ENCODE measurements around the gene ATP2B2. TPM values are rescaled to one million over a fixed set of nuclear protein-coding genes. Genes with fewer than 3 reads are reported as not detected.

Gene ATP2B2
- total RNA-seq, 1 experiment from 2014 or later = 0.22 TPM

DNA sequence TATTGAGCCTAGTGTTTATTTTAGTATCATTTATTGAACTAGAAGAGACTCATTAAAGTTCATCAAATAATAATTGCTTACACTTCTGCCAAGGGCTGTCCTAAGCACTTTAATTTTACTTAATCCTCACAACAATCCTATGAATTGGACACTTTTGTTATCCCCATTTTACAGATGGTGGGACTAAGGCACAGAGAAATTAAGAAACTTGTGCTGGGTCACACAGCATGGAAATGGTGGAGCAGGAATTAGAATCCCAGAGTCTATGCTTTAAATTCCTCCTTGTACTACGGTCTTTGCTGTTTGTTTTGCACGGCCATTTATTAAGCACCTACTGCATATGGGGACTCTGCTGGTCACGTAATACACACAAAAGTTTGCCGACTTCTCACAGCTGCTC is 7.9 kb downstream of the ATP2B2 start:
- no peak overlapping the region for H3K4me3 ChIP-seq (ENCODE audit: low read length)
- H4K20me1 ChIP-seq (ENCODE audit: insufficient read depth, low read depth, low read length) = no peaks in the 10 kb centered on the region; the same call in 1 of the 2 replicates
- no peaks in the 10 kb centered on the region for H3K36me3 ChIP-seq (ENCODE audit: insufficient read depth, low read length)
- no peak overlapping the region for H3K9ac ChIP-seq (ENCODE audit: low read length)
- no peaks in the 10 kb centered on the region for H3K9me3 ChIP-seq (ENCODE audit: low read length)
- no peaks in the 10 kb centered on the region for H3K27me3 ChIP-seq (ENCODE audit: low read length)
- H3K9me2 ChIP-seq (replicated peaks; ENCODE audit: insufficient read depth, low read length) = no peaks in the 10 kb centered on the region
- no peaks in the 10 kb centered on the region for H3K79me2 ChIP-seq (ENCODE audit: low read length)
- H3K4me2 ChIP-seq (ENCODE audit: low read depth, low read length, poor library complexity, severe bottlenecking) = no peak overlapping the region
- no peak for DNase-seq
- no peak overlapping the region for H3K27ac ChIP-seq (ENCODE audit: low read length)
- no peak overlapping the region for H2AFZ ChIP-seq (ENCODE audit: low read length)
- peaks cover 15% of the 10 kb centered on the region for H3K4me1 ChIP-seq (ENCODE audit: low read length)

DNA sequence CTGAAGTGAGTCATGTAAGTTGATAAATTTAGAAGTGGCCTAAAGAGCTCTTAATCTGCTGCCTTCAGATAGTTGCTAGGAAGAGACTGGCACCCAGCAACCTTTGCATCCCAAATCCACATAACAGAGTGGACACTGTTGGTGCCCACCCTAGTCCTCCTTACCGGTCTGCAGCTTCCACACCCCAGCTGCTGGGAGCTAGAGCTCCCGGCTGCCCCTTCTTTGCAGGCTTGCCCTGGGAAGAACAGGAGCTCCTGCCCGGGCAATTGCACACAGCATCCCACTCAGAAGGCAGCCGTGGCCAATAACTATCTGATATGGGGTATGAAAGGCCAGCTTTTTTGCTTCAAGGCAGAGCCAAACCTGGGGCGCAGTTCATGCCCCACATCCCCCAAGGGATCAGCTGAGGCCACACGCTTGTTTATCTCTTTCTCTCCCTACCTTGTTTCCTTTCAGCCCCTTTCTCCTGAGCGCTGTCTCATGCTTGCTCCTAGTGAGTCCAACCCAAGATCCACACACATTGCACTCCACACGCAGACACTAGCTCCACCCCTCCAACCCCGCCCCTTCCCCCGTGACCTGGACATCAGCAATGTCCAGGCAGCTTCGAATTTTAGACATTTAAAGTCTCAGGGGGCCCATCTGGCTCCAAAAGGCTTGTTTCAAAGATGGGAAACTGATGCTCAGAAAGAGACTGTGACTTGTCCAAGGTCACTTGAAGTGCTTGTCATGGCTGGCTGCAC is 9.1 kb downstream of the ATP2B2 start:
- Histone ChIP-seq H3K9me2 (replicated peaks; ENCODE audit: insufficient read depth, low read length) (no peaks in the 10 kb centered on the region), H3K79me2 (ENCODE audit: low read length) (no peaks in the 10 kb centered on the region), H3K9me3 (ENCODE audit: low read length) (no peaks in the 10 kb centered on the region), H2AFZ (ENCODE audit: low read length) (no peak overlapping the region), H3K4me1 (ENCODE audit: low read length) (peaks cover 15% of the 10 kb centered on the region), H3K27me3 (ENCODE audit: low read length) (no peaks in the 10 kb centered on the region), H3K4me2 (ENCODE audit: low read depth, low read length, poor library complexity, severe bottlenecking) (peak overlapping the region; percentile 30), H3K9ac (ENCODE audit: low read length) (no peak overlapping the region), H3K27ac (ENCODE audit: low read length) (no peak overlapping the region), H3K4me3 (ENCODE audit: low read length) (no peak overlapping the region), H3K36me3 (ENCODE audit: insufficient read depth, low read length) (no peaks in the 10 kb centered on the region), H4K20me1 (ENCODE audit: insufficient read depth, low read depth, low read length) (no peaks in the 10 kb centered on the region)
- DNase-seq = no peak

DNA sequence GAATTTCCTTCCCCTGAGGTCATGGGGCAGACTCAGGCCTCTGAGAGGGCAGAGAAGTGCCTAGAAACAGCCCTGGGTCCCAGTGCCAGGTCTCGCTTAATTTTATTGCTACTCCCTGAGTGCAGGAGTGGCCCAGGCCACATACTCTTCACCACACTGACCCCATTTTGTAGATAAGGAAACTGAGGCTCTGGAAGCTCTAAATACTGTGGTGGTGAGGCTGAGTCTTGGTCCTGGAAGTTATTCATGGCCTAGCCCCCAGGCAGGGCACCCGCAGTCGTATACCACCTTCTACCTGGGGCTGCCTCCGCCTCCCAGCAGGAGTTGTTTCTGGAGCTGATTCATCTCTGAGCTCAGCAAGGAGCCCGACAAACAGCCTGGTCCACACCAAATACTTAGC is 9.8 kb downstream of the ATP2B2 start:
- Histone ChIP-seq H3K4me2 (ENCODE audit: low read depth, low read length, poor library complexity, severe bottlenecking) (peak overlapping the region; percentile 30), H3K27ac (ENCODE audit: low read length) (no peak overlapping the region), H3K9ac (ENCODE audit: low read length) (no peak overlapping the region), H3K36me3 (ENCODE audit: insufficient read depth, low read length) (no peaks in the 10 kb centered on the region), H3K4me3 (ENCODE audit: low read length) (no peak overlapping the region), H2AFZ (ENCODE audit: low read length) (no peak overlapping the region), H3K4me1 (ENCODE audit: low read length) (peaks cover 15% of the 10 kb centered on the region), H3K27me3 (ENCODE audit: low read length) (no peaks in the 10 kb centered on the region), H3K79me2 (ENCODE audit: low read length) (no peaks in the 10 kb centered on the region), H3K9me3 (ENCODE audit: low read length) (no peaks in the 10 kb centered on the region), H4K20me1 (ENCODE audit: insufficient read depth, low read depth, low read length) (no peaks in the 10 kb centered on the region), H3K9me2 (replicated peaks; ENCODE audit: insufficient read depth, low read length) (no peaks in the 10 kb centered on the region)
- DNase-seq = no peak

DNA sequence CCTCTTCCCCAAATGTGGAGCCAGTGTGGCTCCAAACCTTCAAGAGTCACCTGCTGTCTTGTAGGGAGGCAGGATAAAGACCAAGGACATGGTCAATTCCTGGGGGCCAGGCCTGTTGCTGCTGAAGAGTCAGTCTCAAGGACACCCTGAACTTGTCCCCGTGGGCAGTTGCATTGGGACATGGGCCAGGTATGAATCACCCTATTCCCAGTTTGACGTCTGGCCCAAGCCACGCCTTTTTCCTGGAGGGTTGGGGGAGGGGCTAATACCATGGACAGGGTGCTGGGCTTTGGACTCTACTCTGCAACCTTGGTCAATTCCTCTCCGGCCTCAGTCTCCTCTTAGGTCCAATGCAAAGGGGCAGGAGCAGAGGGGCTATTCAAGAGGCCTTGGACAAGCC is 10.4 kb downstream of the ATP2B2 start:
- Histone ChIP-seq H3K4me1 (ENCODE audit: low read length) (peaks cover 15% of the 10 kb centered on the region), H2AFZ (ENCODE audit: low read length) (no peak overlapping the region), H3K9me2 (replicated peaks; ENCODE audit: insufficient read depth, low read length) (no peaks in the 10 kb centered on the region), H3K9me3 (ENCODE audit: low read length) (no peaks in the 10 kb centered on the region), H3K9ac (ENCODE audit: low read length) (no peak overlapping the region), H3K27ac (ENCODE audit: low read length) (no peak overlapping the region), H4K20me1 (ENCODE audit: insufficient read depth, low read depth, low read length) (no peaks in the 10 kb centered on the region), H3K36me3 (ENCODE audit: insufficient read depth, low read length) (no peaks in the 10 kb centered on the region), H3K27me3 (ENCODE audit: low read length) (no peaks in the 10 kb centered on the region), H3K4me2 (ENCODE audit: low read depth, low read length, poor library complexity, severe bottlenecking) (no peak overlapping the region), H3K4me3 (ENCODE audit: low read length) (no peak overlapping the region), H3K79me2 (ENCODE audit: low read length) (no peaks in the 10 kb centered on the region)
- no peak for DNase-seq

DNA sequence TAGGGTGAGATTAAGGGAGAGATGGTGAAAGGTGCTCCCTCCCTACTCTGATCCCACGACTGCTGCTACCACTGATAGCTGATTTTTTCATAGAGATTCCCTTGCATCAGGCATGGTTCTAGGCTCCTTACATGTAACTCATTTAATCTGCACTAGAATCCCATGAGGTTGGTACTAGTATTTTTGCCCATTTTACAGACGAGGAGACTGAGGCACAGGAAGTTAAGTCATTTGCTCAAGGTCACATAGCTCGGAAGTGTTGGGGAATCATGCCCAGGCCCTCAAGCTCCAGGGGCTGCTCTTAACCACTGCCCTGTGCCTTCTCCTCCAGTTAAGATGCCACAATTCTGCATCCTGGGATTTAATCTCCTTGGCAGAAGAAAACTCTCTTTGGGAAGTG is 11.2 kb downstream of the ATP2B2 start:
- Histone ChIP-seq H3K9ac (ENCODE audit: low read length) (no peak overlapping the region), H2AFZ (ENCODE audit: low read length) (no peak overlapping the region), H3K79me2 (ENCODE audit: low read length) (no peaks in the 10 kb centered on the region), H3K27ac (ENCODE audit: low read length) (no peak overlapping the region), H3K36me3 (ENCODE audit: insufficient read depth, low read length) (no peaks in the 10 kb centered on the region), H3K27me3 (ENCODE audit: low read length) (no peaks in the 10 kb centered on the region), H3K9me3 (ENCODE audit: low read length) (no peaks in the 10 kb centered on the region), H4K20me1 (ENCODE audit: insufficient read depth, low read depth, low read length) (no peaks in the 10 kb centered on the region), H3K4me1 (ENCODE audit: low read length) (peaks cover 15% of the 10 kb centered on the region), H3K4me2 (ENCODE audit: low read depth, low read length, poor library complexity, severe bottlenecking) (no peak overlapping the region), H3K4me3 (ENCODE audit: low read length) (no peak overlapping the region), H3K9me2 (replicated peaks; ENCODE audit: insufficient read depth, low read length) (no peaks in the 10 kb centered on the region)
- no peak for DNase-seq

DNA sequence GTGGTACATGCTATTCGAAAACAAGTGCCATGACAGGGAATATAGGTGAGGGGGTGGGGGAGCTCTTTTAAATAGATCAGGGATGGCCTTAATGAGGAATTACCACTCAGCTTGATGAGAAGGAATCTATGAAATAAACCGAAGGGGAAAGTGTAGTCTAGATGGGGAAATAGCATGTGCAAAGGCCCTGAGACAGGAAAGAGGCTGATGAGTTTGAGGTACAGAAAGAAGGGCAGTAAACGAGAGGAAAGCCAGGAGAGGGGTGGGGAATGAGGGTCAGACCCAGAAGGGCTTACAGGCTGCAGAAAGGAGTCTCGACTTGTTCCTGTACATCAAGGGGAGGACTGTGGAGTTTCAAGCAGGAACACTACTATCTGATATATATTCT is 12.2 kb downstream of the ATP2B2 start:
- Histone ChIP-seq H4K20me1 (ENCODE audit: insufficient read depth, low read depth, low read length) (no peaks in the 10 kb centered on the region), H3K9me2 (replicated peaks; ENCODE audit: insufficient read depth, low read length) (no peaks in the 10 kb centered on the region)

DNA sequence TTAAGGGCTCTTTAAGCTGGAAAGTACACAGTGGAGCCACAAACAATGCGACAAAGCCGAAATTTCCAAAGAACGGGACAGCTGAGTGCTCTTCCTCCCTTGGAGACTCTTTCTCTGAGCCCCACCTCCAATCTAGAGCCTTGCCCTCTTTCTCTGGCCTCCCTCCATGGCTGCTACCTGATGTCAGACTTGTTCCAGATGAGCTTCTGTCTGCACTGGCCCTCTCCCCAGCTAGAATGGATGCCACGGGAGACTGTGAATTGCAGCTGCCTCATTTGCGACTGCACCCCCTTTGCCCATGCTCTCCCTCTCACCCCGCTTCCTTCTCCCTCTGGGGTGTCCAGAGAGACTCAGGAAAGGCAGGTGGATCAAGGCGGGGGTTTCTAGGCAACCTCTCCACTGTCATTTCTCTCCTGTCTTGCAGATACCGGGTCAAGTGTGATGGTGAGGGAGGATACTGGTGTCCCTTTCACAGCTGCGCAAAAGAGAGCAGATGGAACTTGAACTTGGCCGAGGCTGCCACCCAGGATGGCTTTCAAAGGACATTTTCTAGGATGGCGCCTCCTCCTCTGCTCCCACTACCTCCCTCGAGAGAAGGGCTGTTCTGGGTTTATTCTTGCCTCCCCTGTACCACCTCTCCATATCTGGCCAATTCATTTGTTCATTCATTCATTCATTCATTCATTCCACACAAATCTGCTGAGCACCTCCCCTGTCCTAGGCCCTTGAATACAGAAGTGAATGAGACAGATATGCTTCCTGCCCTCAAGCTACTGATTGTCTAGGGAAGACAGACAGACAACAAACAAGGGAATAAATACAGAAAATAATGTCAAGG is 12.8 kb downstream of the ATP2B2 start:
- no peaks in the 10 kb centered on the region for H3K9me3 ChIP-seq (ENCODE audit: low read length)
- no peak overlapping the region for H3K4me3 ChIP-seq (ENCODE audit: low read length)
- peaks cover 15% of the 10 kb centered on the region for H3K4me1 ChIP-seq (ENCODE audit: low read length)
- no peaks in the 10 kb centered on the region for H3K9me2 ChIP-seq (replicated peaks; ENCODE audit: insufficient read depth, low read length)
- no peaks in the 10 kb centered on the region for H3K27me3 ChIP-seq (ENCODE audit: low read length)
- H3K9ac ChIP-seq (ENCODE audit: low read length) = no peak overlapping the region
- no peaks in the 10 kb centered on the region for H3K79me2 ChIP-seq (ENCODE audit: low read length)
- H4K20me1 ChIP-seq (ENCODE audit: insufficient read depth, low read depth, low read length) = no peaks in the 10 kb centered on the region
- DNase-seq = no peak
- H2AFZ ChIP-seq (ENCODE audit: low read length) = no peak overlapping the region
- H3K4me2 ChIP-seq (ENCODE audit: low read depth, low read length, poor library complexity, severe bottlenecking) = no peak overlapping the region
- H3K27ac ChIP-seq (ENCODE audit: low read length) = no peak overlapping the region
- no peaks in the 10 kb centered on the region for H3K36me3 ChIP-seq (ENCODE audit: insufficient read depth, low read length)

More for the DNA sequence above, 12.2 kb downstream of the ATP2B2 start:
- Histone ChIP-seq H3K27ac (ENCODE audit: low read length) (no peak overlapping the region), H3K79me2 (ENCODE audit: low read length) (no peaks in the 10 kb centered on the region), H3K27me3 (ENCODE audit: low read length) (no peaks in the 10 kb centered on the region), H3K36me3 (ENCODE audit: insufficient read depth, low read length) (no peaks in the 10 kb centered on the region), H3K9me3 (ENCODE audit: low read length) (no peaks in the 10 kb centered on the region), H3K4me2 (ENCODE audit: low read depth, low read length, poor library complexity, severe bottlenecking) (no peak overlapping the region), H3K4me3 (ENCODE audit: low read length) (no peak overlapping the region), H3K9ac (ENCODE audit: low read length) (no peak overlapping the region), H3K4me1 (ENCODE audit: low read length) (peaks cover 15% of the 10 kb centered on the region), H2AFZ (ENCODE audit: low read length) (no peak overlapping the region)
- no peak for DNase-seq

DNA sequence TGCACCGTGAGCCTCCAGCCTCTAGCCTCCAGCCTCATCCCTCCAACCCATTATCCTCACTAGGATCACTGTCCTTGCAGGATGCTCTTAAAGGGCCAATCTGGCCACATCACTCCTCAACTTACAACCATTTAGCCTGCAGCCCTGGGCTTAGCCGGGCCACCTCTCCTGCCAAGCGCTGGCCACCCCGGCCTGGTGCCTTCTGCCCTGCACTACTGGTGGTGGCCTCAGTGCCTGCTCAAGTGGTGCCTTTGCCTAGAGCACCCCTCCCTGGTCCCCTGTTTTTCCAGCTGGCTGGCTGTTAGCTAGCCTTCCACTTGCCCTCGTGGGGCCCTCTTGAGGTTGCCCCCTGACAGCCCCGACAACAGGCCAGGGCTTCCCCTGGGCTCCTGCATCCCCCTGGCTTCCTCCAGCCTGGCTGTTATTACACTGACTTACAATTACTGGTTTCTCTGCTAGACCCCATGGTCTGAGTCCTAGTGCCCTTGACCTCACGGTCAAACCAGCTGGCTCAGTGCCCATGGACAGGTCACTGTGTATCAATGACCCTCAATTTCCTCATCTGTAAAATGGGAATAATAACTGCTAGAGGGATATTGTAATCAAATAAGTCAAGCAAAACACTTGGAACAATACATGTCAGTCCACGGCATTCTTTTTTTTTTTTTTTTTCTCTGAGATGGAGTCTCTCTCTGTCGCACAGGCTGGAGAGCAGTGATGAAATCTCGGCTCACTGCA is 15.5 kb downstream of the ATP2B2 start:
- no peak overlapping the region for H2AFZ ChIP-seq (ENCODE audit: low read length)
- H3K4me1 ChIP-seq (ENCODE audit: low read length) = no peaks in the 10 kb centered on the region
- DNase-seq = no peak
- H3K9ac ChIP-seq (ENCODE audit: low read length) = no peak overlapping the region
- no peak overlapping the region for H3K27ac ChIP-seq (ENCODE audit: low read length)
- no peaks in the 10 kb centered on the region for H3K9me3 ChIP-seq (ENCODE audit: low read length)
- no peak overlapping the region for H3K4me2 ChIP-seq (ENCODE audit: low read depth, low read length, poor library complexity, severe bottlenecking)
- H3K4me3 ChIP-seq (ENCODE audit: low read length) = no peak overlapping the region
- no peaks in the 10 kb centered on the region for H3K36me3 ChIP-seq (ENCODE audit: insufficient read depth, low read length)
- no peaks in the 10 kb centered on the region for H3K79me2 ChIP-seq (ENCODE audit: low read length)
- no peaks in the 10 kb centered on the region for H4K20me1 ChIP-seq (ENCODE audit: insufficient read depth, low read depth, low read length)
- no peaks in the 10 kb centered on the region for H3K9me2 ChIP-seq (replicated peaks; ENCODE audit: insufficient read depth, low read length)
- H3K27me3 ChIP-seq (ENCODE audit: low read length) = no peaks in the 10 kb centered on the region

Measured in Karpas-422 (cell line).